Measurements from ENCODE around the gene STAT4.

STAT4 gene

DNA sequence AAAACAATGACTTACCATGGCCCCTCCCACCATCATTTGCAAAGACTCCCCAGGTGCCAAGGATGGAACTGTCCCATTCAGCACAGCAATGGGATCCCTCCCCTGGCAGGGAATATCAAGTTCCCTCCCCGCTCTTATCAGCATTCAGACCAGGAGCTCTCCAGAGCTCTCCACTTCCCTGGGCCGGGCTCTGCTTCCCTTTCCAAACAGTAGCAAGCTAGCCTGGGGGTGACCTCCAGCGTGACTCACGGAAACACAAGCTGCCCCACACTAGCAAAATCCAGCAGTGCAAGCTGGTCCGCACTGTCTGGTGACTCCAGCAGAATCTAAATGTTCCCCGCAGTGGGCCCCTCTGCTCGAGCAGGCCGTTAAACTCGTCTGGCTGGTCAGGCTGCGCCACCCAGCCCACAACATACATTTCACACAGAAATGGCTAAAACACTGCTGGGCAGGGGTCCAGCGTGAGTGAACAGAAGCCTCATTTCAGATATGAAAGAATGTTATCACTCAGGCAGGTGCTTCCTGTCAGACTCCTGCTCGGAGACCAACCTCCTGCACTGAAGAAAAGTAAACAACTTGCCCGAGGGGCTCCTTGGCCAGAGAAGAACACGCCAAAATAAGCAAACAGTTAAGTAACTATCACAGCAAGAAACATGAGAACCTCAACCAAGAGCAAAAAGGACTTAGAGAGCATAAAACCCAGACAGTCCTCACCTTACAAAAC, 170.7 kb downstream of the STAT4 start (continued):
- TF ChIP-seq ZNF610 (tag by site-specific recombination; IDR thresholded peaks at IDR 0.05; ENCODE audit: borderline replicate concordance) (no peak), ZNF423 (tag by site-specific recombination; IDR thresholded peaks at IDR 0.05) (no peak), SP2 (tag by site-specific recombination; IDR thresholded peaks at IDR 0.05) (peak; percentile 18; the same call in 1 of the 2 replicates), SALL2 (tag by site-specific recombination; IDR thresholded peaks at IDR 0.05; ENCODE audit: borderline replicate concordance) (no peak), ZNF449 (tag by site-specific recombination; IDR thresholded peaks at IDR 0.05) (peak; percentile 38; the same call in 1 of the 2 replicates), ZNF473 (tag by site-specific recombination; IDR thresholded peaks at IDR 0.05) (no peak), ZNF274 (IDR thresholded peaks at IDR 0.05; ENCODE audit: low read length) (no peak), ZNF274 (tag by site-specific recombination; IDR thresholded peaks at IDR 0.05; ENCODE audit: borderline replicate concordance) (no peak), MZF1 (tag by site-specific recombination; IDR thresholded peaks at IDR 0.05; ENCODE audit: borderline replicate concordance) (0 out of 2 replicates have a peak, but pooled peaks have one; percentile 28), MEIS1 (CRISPR knock-in tag; IDR thresholded peaks at IDR 0.05; ENCODE audit: borderline replicate concordance) (no peak), TCF7L2 (IDR thresholded peaks at IDR 0.05; ENCODE audit: borderline replicate concordance, low read depth, low read length) (no peak), ZBTB21 (tag by site-specific recombination; IDR thresholded peaks at IDR 0.05) (0 out of 2 replicates have a peak, but pooled peaks have one; percentile 5), HOXA7 (CRISPR knock-in tag; IDR thresholded peaks at IDR 0.05; ENCODE audit: borderline replicate concordance) (no peak), GLI2 (tag by site-specific recombination; IDR thresholded peaks at IDR 0.05; ENCODE audit: borderline replicate concordance, low read depth) (no peak), ZNF366 (tag by site-specific recombination; conservative IDR thresholded peaks at IDR 0.05) (peak; percentile 86), ZNF843 (tag by site-specific recombination; IDR thresholded peaks at IDR 0.05) (peak; percentile 87), ZBTB17 (tag by site-specific recombination; IDR thresholded peaks at IDR 0.05) (0 out of 2 replicates have a peak, but pooled peaks have one; percentile 53), GLIS2 (tag by site-specific recombination; IDR thresholded peaks at IDR 0.05) (peak; percentile 68), ZNF621 (tag by site-specific recombination; IDR thresholded peaks at IDR 0.05) (no peak), ZNF654 (tag by site-specific recombination; IDR thresholded peaks at IDR 0.05; ENCODE audit: low read depth) (no peak), ZNF112 (tag by site-specific recombination; IDR thresholded peaks at IDR 0.05) (no peak), ZNF121 (tag by site-specific recombination; IDR thresholded peaks at IDR 0.05) (peak; percentile 55; the same call in 1 of the 2 replicates), ZNF600 (tag by site-specific recombination; IDR thresholded peaks at IDR 0.05) (peak; percentile 96)
- TF ChIP-seq, protein P1, sequence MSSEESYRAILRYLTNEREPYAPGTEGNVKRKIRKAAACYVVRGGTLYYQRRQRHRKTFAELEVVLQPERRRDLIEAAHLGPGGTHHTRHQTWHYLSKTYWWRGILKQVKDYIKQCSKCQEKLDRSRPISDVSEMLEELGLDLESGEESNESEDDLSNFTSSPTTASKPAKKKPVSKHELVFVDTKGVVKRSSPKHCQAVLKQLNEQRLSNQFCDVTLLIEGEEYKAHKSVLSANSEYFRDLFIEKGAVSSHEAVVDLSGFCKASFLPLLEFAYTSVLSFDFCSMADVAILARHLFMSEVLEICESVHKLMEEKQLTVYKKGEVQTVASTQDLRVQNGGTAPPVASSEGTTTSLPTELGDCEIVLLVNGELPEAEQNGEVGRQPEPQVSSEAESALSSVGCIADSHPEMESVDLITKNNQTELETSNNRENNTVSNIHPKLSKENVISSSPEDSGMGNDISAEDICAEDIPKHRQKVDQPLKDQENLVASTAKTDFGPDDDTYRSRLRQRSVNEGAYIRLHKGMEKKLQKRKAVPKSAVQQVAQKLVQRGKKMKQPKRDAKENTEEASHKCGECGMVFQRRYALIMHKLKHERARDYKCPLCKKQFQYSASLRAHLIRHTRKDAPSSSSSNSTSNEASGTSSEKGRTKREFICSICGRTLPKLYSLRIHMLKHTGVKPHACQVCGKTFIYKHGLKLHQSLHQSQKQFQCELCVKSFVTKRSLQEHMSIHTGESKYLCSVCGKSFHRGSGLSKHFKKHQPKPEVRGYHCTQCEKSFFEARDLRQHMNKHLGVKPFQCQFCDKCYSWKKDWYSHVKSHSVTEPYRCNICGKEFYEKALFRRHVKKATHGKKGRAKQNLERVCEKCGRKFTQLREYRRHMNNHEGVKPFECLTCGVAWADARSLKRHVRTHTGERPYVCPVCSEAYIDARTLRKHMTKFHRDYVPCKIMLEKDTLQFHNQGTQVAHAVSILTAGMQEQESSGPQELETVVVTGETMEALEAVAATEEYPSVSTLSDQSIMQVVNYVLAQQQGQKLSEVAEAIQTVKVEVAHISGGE (tag by site-specific recombination; conservative IDR thresholded peaks at IDR 0.05; ENCODE audit: low read depth), result 0 out of 2 replicates have a peak, but pooled peaks have one; percentile 19
- TF ChIP-seq, protein P2, sequence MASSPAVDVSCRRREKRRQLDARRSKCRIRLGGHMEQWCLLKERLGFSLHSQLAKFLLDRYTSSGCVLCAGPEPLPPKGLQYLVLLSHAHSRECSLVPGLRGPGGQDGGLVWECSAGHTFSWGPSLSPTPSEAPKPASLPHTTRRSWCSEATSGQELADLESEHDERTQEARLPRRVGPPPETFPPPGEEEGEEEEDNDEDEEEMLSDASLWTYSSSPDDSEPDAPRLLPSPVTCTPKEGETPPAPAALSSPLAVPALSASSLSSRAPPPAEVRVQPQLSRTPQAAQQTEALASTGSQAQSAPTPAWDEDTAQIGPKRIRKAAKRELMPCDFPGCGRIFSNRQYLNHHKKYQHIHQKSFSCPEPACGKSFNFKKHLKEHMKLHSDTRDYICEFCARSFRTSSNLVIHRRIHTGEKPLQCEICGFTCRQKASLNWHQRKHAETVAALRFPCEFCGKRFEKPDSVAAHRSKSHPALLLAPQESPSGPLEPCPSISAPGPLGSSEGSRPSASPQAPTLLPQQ (tag by site-specific recombination; IDR thresholded peaks at IDR 0.05), result peak; percentile 98
- TF ChIP-seq, protein P3, sequence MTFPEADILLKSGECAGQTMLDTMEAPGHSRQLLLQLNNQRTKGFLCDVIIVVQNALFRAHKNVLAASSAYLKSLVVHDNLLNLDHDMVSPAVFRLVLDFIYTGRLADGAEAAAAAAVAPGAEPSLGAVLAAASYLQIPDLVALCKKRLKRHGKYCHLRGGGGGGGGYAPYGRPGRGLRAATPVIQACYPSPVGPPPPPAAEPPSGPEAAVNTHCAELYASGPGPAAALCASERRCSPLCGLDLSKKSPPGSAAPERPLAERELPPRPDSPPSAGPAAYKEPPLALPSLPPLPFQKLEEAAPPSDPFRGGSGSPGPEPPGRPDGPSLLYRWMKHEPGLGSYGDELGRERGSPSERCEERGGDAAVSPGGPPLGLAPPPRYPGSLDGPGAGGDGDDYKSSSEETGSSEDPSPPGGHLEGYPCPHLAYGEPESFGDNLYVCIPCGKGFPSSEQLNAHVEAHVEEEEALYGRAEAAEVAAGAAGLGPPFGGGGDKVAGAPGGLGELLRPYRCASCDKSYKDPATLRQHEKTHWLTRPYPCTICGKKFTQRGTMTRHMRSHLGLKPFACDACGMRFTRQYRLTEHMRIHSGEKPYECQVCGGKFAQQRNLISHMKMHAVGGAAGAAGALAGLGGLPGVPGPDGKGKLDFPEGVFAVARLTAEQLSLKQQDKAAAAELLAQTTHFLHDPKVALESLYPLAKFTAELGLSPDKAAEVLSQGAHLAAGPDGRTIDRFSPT (tag by site-specific recombination; IDR thresholded peaks at IDR 0.05), result no peak
- TF ChIP-seq, protein P4, sequence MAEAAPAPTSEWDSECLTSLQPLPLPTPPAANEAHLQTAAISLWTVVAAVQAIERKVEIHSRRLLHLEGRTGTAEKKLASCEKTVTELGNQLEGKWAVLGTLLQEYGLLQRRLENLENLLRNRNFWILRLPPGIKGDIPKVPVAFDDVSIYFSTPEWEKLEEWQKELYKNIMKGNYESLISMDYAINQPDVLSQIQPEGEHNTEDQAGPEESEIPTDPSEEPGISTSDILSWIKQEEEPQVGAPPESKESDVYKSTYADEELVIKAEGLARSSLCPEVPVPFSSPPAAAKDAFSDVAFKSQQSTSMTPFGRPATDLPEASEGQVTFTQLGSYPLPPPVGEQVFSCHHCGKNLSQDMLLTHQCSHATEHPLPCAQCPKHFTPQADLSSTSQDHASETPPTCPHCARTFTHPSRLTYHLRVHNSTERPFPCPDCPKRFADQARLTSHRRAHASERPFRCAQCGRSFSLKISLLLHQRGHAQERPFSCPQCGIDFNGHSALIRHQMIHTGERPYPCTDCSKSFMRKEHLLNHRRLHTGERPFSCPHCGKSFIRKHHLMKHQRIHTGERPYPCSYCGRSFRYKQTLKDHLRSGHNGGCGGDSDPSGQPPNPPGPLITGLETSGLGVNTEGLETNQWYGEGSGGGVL (tag by site-specific recombination; IDR thresholded peaks at IDR 0.05), result peak; percentile 60

Data from HEK293 (cell line).